CD4-positive, alpha-beta T cell treated with Interleukin-15 for 1 hour (primary cell): Measurements from ENCODE around the gene PRLH.
"Not testable (repeated sequence)": the region's sequence is repeated elsewhere in the genome, so short reads cannot be mapped to it uniquely, and the experiment has no call there.

Experiments used
- DNase-seq: peaks from one replicate; pipeline ENCODE4 v3.0.0-alpha.2; 2020

PRLH gene

GRCh38 chr2:237583385-237584295, 17.3 kb downstream of the PRLH start:
- no peak for DNase-seq

DNA sequence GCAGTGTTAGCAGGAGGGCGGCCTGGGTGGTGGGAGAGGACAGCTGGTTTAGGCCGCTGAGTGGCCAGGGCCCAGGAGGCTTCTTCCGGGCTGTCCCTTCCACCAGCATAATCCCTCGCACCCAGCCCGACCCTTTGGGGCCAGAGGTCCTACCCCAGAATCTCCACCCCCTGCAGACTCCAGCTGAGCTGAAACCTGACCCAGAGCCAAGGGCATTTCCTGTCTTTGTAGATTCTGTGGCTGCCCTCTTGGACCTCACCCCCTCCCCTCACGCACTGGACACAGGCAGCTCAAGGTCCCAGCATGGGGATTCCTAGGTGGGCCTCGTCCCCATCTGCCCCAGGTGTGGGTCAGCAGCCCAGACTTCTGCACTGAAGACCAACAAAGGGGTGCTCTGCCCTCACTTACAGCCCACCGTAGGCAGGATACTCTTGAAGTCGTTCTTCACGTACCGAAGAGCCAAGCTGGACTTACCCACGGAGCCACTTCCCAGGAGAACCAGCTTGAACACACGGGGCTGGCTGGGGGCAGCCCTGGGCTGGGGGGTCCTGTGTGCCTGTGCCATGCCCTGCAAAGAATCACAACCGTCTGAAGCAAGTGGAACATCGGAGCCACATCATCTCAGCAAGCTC, 19.3 kb downstream of the PRLH start:
- DNase-seq, result no peak

DNA sequence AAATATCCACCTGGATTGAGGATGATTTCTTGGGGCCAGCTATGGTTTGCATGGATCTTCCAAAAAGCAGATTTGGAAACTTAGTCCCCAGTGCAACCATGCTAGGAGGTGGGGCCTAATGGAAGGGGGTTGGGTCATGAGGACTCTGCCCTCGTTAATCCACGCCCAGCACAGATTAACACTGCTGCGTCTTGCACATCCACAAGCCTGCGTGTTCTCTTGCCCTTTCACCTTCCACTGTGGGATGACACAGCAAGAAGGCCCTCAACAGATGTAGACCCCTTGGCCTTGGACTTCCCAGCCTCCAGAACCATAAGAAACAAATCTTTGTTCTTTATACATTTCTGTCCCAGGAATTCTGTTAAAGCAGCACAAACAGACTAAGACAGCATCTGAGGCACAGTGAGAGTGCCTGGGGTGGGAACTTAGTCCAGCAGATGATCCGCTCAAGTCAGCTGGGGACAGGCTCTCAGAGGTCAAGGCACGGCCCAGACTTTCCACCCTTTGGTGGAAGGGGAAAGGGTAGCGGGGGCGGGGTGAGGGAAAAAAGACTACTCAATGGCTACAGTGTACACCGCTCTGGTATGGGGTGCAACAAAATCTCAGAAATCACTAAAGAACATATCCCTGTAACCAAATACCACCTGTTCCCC, 21.8 kb downstream of the PRLH start:
- DNase-seq, result no peak

GRCh38 chr2:237590272-237591140, 24.1 kb downstream of the PRLH start, which contains the start of gene RAB17:
Gene RAB17, minus strand, starts transcription at chr2:237590734. Its CDS starts 4,580 bp downstream, at chr2:237586154.
- DNase-seq, result no peak

GRCh38 chr2:237591141-237591881, 24.9 kb downstream of the PRLH start:
- peak; percentile 22 for DNase-seq

DNA sequence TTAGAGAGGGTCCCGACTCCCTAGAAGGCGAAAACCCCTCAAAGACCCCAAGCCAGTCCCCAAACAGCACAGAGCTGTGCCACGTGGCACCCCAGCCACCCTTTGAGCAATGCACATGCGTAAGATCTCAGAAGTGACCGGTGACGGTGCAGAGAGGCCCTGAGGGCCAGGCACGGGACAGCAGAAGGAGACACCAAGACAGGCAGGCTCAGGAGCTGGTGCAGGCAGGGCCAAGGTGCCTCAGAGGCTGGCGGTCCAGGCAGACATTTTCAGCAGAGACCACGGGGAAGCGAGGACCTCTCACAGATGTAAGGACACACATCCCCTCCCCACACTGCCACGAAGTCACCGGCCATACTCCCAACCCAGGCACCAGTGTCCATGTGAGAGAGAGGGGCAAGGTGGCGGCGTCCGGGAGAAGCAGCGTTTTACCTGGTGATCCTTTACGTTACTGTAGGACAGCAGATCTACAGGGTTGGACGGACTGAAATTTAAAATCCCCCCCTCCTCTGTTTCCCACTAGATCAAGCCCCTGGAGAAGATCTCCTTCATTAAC, 26.1 kb downstream of the PRLH start:
- no peak for DNase-seq

DNA sequence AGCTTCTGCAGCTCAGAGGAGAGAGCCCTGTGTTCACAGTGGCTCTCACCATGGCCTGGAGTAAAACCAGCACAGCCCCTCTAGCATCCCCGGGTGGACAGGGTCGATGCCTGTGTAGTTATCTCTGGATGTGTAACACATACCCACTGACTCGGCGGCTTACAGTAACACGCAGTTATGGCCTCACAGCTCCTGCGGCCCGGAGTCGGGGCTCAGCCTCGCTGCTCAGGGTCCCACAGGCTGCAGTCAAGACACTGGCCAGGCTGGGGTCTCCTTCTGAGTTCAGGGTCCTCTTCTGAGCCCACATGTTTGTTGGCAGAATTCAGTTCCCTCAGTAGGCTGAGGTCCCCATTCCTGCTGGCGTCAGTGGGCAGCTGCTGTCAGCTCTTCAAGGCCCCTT, 26.7 kb downstream of the PRLH start:
- no peak for DNase-seq

GRCh38 chr2:237593596-237594320, 27.4 kb downstream of the PRLH start:
- DNase-seq, result no peak

GRCh38 chr2:237594514-237594871, 28.1 kb downstream of the PRLH start:
- DNase-seq, result no peak

GRCh38 chr2:237595829-237596519, 29.6 kb downstream of the PRLH start:
- DNase-seq, result not testable (repeated sequence)

GRCh38 chr2:237596520-237597195, 30.3 kb downstream of the PRLH start:
- no peak for DNase-seq

DNA sequence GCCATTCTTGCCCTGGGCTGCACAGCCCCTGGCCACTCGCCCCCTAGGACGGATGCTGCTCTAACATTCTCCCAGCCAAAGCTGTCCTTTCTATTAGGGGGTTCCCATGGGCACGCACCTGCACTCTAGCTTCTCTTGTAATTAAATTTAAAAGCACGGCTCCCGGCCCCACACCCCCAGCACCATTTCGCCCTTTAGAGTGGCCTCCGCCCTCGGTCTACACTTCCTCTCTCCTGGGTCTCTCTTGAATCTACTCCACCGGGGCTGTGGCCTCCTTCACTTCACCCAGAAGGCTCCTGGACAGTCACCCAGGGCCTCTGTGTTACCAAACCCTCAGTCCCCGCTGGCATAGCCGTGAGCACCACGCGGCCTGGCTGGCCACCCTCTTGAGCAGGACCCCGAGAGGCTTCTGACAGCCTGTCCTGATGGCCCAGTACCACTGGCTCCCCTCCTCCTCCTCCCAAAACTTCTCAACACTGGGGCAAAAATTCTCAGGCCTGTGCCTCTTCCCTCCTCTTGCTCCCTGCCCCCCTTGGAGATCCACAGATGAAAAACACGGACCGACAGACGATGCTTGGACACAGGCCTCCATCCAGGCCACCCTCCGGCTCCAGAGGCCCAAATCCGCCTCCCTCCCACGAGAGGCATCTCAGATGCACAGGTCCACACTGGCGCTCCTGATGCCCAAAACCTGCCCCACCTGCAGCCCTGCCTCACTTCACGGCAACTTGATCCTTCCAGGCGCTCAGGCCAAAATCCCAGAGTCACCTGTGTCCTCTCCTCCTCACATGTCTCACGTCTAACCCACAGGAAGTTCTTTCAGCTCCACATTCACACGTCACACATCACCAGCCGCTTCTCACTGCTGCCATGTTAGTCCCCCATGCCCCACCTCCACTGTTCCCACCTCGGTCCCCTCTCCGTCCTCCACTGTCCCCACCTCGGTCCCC, 31.1 kb downstream of the PRLH start:
- DNase-seq, result no peak

GRCh38 chr2:237598468-237599208, 32.3 kb downstream of the PRLH start:
- no peak for DNase-seq

DNA sequence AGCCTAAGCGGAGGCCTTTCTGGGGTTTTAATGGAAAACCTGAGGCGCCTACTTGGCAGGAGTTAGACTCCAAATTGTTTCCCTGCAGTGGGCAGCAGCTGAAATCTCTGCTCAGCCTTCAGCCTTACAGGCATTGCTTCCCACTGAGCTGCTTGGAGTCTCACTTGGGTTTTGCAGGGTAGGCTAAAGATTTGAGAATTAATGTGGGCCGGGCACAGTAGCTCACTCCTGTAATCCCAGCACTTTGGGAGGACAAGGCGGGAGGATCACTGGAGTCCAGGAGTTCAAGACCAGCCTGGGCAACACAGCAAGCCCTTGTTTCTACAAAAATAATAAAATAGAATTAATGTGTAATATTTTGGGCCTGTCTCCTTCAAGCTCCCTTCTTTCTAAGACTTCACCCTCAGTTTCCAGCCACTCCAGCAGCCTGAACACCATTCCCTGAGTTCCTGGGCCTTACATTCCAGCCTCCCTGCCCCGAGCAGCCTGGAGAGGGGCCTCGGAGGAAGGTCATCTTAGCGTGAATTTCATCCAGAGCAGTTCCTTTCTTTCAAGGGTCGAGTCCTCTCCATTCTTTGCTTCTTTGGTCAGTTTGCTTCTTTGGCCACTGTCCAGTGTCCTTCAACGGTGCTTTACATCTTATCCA, 33.2 kb downstream of the PRLH start:
- DNase-seq, result no peak

GRCh38 chr2:237600205-237600846, 34.0 kb downstream of the PRLH start:
- no peak for DNase-seq

GRCh38 chr2:237601453-237602116, 35.2 kb downstream of the PRLH start:
- DNase-seq, result no peak
